HG03025 (cell line): ENCODE data around the gene NECAB2.

Experiments used
- ATAC-seq: cut with Tn5 transposase; IDR thresholded peaks from one replicate; pipeline ENCODE4 v1.9.1; 2021; ENCODE audit warnings: mild to moderate bottlenecking, moderate library complexity; ENCODE audit not compliant: unreplicated experiment, low FRiP score

NECAB2 gene

DNA sequence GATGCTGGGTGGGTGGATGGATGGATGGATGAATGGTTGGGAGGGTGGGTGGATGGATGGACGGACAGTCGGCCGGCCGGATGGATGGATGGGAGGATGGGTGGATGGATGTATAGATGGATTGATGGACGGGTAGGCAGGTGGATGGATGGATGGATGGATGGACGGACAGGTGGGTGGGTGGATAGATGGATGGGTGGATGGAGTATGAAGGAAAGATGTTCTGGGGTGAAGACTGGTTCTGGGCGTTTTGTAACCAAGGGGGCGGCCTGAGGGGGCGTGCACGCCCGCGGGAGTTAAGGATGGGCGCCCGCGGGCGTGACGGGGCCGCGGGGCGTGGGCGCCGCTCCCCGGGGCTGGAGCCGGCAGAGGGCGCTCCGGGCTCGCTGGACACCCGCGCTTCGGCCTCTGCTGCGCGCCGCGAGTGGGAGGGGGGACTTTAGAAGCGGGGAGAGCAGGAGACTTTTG is at the start of gene NECAB2:
Gene NECAB2, plus strand, starts transcription at position 407 of the 468 bp plus-strand sequence. CDS start 405 bp downstream, outside the sequence.
- ATAC-seq: no peak

DNA sequence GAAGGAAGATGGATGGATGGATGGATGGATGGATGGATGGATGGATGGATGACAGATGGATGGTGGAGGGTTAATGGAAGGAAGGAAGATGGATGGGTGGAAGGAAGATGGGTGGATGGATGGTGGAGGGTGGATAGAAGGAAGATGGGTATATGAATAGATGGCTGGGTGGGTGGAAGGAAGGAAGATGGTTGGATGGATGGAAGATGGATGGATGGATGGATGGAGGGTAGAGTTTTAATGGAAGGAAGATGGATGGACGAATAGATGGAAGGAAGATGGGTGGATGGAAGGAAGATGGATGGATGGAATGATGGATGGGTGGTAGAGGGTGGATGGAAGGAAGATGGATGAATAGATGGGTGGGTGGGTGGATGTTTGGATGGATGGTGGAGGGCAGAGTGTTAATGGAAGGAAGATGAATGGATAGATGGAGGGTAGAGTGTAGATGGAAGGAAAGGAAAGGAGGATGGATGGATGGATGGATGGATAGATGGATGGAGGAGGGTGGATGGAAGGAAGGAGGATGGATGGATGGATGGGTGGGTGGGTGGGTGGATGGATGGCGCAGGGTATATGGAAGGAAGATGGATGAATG is 47.1 kb upstream of the NECAB2 start:
- ATAC-seq: no peak

DNA sequence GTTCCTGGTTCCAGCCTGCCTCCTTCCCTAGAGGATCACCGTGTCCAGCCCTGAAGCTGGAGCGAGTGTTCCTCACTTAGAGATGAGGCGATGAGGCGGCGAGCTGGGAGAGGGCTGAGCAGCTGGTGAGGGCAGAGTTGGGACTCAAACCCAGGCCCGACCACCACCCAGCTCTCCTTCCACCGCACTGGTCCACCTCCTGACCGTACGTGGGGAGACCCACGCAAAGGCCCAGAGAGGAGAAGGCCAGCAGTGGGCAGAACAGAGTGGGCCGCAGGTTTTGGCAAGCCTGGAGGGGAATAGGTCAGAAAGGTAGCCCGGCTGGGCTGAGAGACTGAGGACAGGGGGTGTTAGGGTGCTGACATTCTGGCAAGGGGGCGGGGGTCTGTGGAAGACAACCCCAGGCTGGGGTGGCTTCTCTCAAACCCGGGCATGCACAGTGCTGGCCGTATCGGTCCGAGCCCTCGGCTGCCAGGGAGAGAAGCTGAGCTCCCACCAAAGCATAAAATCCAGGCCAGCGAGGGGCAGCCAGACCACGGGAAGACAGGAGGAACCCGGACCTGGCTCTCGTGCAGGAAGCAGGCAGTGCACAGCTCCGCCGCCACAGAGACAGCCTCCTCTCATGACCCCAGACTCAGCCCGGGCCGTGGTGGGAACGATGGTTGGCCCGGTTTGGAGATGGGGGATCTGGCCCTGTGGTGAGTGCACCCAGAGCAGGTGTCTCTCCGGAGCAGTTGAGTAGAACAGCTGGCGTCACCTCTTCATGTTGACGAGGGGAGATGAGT is 44.3 kb upstream of the NECAB2 start:
- ATAC-seq: no peak

DNA sequence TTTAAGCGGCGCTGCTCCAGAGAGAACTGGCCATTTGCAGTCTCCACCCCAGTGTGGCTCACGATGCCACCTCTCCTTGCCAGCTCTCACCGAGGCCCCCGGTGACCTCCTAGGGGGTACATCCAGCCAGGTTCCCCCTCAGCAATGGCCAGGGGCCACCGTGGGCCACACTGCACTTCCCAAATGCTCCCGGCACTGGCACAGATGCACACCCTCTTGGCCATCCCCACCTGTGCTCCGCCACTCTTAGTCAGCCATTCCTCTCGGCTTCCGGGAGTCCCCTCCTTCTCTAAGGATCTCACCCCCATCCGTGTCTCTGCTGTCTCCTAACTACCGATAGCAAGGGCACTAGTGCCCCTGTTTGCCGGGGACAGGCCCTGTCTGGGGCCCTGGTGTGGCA is 43.4 kb upstream of the NECAB2 start:
- no peak for ATAC-seq

DNA sequence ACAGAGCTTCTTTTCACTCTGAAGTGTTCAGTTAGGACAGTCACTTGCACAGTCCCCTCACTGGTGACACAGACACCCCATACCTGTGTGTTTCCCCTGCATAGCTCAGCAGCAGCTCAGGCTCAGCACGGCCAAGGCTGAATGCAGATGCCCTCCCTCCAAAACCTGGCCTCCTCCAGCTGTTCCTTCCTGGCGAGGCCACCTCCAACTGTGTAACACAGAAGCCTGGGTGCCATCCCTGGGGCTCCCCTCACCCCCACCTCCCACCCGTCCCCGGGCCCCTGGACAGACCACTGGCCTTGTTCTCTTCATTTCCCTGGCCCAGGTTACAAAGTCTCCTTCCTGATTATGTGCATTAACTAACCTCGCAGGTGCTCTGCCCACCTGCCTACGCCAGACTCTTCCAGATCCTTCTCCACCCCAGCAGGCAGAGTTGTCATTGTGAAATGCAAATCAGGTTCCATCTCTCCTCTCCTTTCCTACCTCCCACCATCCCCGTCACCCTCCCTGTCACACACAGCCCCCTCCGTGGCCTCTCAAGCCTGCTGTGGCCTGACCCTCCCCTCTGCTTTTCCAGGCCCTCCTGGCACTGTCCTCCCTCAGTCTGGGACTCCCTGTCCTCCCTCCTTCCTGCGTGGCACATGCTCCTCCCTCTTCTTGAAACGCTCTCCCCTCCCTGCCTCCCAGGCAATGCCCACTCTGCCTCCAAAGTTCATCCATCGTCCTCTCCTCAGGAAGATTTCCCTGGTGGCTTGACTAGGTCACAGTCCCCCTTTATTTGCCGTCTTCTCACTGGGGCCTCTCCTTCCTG is 42.7 kb upstream of the NECAB2 start:
- no peak for ATAC-seq

DNA sequence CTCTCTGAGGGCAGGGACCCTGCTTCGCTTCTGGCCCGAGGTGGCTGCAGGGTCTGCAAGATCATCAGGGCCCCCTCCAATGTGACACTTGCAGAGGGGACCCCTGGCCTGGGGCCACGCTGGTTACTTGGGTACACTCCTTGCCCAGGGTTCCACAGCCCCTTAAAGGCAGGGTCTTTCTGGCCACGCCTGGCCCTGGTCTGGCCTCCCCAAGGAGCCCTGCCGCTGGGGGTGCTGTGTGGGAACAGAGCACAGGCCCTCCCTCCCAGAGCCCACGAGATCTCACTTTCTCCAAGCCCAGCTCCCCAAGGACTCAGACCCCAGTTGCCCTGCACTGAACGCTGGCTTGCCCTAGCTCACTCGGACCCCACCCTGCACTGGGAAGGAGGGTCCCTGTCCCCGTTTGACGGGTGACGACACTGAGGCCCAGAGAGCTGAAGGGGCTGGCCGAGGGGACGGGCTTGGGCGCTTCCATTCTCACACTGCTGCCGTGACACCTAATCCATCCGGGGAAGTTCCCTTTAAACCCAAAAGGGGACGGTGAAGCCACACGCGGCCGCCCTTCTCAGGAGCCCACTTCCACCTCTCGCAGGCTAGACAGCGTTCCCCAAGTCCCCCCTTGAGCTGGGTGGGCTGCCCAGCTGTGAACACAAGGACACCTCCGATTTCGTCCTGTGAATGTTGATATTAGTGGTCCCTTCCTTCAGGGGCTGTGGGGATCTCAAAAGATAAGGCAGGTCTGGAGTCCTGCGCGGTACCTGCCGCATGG is 41.9 kb upstream of the NECAB2 start:
- ATAC-seq: no peak

DNA sequence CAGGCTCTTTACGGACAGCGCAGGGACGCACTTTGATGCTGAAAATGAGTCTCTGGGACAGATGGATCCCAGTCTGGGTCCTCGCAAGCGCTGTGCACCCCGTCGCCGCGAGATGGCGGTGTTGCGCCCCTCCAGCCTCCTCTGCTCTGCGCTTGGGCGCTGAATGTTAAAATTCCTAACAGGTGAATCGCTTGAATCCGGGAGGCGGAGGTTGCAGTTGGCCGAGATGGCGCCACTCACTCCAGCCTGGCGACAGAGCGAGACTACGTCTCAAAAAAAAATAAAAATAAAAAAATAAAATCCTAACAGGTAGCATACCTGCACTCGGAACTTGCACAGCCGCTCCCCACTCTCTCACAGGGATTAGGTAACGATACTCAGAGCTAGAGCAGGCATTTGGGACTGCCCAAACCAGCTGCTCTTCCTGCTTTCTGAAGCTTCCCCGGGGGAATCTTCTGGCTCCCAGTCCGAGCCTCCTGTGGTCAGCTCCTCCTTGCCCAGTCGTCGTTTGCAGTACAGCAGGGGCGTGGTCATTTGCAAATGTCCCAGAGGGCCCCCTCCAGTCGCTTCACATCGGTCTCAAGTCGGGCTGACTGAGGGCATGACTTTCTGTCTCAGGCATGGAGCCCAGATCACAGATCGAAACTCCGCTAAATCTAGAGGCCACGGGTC is 41.2 kb upstream of the NECAB2 start:
- no peak for ATAC-seq

DNA sequence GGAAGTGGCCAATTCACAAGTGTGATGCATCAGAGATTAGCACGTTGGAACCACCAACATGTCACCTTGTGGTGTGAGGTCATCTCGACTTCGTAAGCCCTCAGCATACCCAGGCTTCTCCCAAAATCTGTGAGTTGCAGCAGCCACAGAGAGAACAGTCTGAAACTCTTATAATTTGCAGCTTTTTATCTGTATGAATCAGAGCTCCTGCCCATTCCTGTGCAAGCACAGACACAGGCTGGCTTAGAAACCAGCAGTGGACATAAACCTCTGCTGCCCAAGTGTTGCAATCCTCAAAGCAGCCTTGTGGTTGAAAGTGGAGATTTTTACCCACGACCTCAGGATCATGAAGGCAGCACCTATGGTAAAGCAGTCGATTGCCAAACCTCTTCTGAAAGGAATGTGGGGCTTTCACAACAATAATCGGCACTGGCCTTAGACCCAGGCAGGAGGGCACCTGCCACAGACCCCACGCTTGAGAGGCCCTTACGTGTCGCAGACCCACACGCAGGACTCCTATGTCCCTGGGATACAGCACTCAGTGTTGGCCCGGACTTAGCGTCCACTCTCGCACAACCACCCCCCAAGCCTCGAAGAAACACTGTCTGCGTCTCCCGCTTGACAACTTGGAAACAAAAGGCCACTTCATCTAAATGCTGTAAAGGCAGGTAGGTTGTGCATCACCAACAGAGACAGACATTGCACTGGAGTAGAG is 39.5 kb upstream of the NECAB2 start:
- ATAC-seq: no peak

DNA sequence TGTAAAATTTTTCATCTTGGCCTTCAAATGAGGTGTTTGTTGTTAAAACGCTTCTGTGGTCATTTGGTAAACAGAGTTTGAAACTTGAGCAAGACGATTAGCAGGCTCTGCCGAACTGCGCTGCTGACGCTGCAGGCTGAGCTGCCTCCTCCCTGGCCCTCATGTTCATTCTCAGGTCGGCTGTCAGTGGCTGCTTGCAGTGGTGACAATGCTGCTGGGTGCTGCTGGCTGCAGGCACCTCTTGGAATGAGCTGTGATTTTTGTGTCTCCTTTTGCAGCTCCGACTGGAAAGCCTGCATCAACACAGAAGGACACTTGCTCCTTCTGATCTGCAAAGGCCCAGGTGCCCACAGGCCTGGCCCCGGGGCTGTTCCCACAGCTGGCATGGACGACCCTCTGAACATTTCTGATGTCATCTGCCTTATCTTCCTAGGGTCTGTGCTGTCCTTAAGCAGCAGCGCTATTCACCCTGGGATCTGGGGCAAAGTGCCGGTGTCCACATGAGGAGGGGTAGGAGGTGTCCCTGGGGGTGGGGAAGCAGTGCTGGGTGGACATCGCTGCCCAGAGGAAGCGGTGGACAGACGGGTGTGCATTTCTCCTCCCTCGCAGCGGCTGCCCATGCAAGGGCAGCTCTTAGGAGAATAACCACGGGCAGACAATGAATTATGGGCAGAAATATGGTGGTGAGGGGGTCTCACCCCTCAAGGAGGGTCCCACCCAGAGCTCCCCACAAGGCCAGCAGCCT is 38.1 kb upstream of the NECAB2 start:
- no peak for ATAC-seq

DNA sequence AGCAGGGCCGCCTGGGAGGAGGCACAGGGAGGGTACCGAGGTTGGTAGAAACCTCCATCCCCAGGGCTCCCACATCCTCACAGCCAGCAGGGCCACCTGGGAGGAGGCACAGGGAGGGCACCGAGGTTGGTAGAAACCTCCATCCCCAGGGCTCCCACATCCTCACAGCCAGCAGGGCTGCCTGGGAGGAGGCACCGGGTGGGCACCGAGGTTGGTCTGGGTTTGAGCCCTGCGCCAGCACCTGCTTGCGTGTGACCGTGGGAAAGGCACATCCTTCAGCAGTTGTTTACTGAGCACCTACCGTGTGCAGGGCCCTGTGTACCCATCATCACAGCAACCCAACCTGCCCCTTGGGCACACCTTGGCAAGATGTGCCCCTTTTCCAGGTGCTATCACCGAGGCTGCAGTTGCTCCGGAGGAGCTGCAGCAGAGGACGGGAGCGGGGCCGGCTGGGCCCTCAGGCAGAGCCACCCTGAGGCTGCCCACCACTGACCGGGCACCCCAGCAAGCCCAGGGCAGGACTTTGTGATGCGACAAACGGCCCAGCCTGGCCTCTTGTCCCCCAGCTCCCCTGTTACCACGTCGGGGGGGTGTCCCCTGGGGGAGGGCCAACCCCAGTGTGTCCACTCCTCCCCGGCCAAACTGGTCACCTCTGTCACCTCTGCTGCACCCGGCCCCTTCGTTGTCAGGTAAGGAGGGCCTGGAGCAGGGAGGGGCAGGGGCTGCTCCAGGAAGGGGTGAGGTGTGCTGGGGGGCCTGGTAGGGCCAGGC is 37.1 kb upstream of the NECAB2 start:
- no peak for ATAC-seq

DNA sequence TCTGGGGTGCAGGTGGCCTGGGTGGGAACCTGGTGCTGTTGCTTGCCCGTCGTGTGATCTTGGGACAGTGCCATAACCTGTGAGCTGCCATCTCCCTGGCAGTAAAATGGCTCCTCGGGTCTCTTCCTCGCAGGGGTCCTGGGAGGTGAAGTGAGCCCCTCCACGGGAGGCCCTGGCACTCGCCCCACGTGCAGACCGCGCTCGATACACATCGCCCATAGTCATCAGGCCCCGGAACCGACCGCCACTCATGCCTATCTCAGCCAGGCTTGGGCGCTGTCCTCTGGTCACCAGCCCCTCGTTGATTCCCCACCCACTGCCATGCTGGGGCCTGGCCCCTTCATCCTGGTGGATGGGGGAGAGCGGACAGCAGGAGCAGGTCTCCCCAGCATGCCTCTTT is 36.5 kb upstream of the NECAB2 start:
- ATAC-seq: no peak

DNA sequence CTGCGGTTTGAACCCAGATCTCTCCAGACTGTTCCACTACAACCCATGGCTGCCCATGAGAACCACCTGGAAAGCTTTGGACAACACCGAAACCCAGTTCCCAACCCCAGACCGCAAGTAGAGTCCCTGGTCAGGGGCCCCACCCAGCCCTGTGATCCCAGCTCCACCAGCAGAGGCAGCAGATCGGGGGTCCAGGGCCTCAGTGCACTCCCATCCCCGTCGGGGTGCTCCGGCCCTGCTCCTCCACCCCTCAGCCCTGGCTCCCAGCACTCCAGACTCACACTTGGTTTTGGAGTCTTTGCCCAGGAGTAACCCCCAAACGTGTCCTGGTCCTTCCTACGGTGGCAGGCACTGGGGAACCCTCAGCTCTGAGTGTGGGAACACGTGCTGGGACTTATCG is 35.7 kb upstream of the NECAB2 start:
- no peak for ATAC-seq

DNA sequence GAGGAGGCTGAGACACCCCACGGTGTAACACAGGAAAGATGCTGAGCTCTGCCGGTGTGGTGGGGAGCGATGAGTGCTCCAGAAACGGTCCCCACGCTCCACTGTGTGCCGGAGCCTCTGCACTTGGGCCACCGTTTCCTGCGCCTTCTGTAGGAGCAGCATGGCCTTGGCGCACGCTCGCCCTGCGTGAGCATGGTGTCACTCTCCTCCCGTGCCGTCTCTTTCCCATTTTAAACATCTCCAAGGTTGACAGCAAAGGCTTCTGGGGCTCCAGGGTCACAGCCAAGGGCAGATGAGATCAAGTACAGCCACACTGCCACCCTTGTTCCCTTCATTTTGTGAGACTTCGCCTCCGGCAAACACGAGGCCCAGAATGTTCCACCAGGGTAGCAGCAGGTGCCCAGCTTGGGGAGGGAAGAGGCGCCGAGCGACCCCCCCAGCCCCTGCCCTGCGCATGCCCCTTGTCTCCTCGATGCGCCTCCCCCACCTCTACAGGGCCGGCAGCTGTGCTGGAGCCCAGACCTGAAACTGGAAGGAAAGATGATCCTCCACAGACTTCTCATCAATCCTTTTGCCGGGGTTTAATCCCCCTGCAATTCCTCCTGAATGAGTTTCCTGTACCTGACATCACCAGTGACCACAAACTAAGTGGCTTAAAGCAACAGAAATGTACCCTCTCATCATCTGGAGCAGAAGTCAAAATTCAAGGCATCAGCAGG is 34.9 kb upstream of the NECAB2 start:
- ATAC-seq: no peak

DNA sequence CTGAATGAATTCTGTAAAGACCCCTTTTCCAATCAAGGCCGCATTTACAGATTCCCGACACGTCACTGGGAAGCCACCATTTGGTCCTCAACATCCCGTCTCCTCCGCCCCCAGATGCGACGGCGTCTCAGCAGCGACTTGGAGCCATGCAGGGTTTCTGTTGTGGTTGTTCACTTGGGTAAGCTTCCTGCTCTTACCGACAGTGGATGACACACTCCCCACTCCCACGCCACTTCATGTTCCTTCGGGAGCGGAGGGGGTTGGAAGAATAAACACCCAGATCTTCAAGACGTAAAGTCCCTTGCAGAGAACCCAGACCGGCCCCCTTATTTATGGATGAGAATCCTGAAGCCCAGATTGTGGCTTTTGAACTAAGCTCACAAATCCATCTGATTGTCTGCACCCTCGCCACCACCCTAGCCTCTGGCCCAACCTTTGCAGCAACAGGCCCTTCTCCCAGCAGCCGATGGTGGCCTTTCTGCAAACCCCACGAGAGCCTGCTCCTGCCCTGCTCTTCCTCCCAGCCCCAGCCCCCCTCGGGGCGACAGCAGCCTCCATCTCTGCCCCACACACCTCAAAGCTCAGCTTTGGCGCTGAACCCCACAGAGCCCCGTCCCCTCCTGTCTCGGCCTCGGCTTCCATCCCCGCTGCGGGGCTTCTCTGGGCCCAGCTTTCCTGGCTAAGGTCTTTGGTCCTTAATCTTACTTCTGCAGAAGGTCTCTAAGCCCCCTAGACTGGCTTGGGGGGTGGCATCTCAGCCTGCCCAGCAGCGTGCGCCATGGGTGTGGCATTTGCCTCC is 34.0 kb upstream of the NECAB2 start:
- no peak for ATAC-seq

DNA sequence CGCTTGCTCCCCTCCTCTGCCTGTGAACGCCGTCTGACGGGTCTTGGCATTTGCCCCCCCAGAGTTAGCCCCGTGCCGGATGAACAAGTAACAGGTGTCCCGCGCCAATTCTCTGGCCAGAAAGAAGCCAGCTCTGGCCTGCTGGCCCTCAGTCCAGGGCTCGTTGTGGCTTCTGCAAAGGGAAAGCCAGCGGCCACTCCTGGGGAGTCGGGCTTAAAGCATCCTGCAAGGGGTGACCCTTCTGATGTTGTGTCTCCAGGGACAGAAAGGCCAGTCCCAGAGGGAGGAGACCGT is 33.4 kb upstream of the NECAB2 start:
- ATAC-seq: no peak

DNA sequence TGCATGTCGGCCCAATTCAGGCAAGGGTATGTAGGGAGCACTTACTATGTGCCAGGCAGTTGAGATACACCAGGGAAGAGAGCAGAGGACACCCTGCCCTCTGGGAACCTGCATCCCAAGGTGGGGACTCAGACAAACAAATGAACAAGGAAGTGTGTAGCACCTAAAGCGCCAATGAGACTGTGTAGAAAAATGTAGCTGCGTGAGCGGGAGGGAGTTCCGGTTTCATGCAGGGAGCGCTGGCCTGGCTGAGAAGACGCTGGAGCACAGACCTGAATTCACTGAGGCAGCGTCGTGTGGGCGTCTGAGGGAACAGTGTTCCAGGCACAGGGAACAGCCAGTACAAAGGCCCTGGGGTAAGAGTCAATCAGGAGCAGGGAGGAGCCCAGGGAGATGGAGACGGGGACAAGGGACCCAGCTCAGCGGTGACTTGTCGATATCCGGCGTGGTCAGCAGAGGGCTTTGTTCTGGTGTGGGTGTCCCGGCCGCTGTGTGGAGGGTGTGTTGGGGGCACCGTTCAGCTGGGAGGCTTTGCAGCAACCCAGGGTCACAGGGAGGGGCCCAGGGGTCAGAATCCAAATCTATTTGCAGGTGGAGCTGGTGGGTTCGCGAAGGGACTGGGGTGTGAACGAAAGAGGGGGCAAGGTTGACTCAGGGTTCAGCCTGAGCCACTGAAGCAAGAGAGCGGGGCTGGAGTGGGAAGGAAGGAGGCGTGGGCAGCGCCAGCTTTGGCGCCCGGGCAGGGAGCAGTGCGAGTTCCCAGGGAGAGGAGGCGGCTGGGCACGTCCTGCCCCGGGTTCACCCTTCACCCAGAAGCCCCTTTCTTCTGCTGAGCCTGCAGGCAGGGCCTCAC is 32.8 kb upstream of the NECAB2 start:
- ATAC-seq: no peak
